Frontal cortex (tissue), 4 donors: ENCODE results near the gene NARF. TPM values are rescaled to one million over a fixed set of nuclear protein-coding genes. Genes with fewer than 3 reads are reported as not detected.
"Not testable (repeated sequence)": the region's sequence is repeated elsewhere in the genome, so short reads cannot be mapped to it uniquely, and the experiment has no call there.

Source experiments
- DNase-seq, 2 donors: peaks; one replicate each; pipeline ENCODE4 v3.0.0; 2012; ENCODE audit warnings: low spot score in 2 of 2
- FAIRE-seq: peaks from 2 replicates; lab custom pipeline; 2012; peaks lifted over from hg19 to GRCh38; lab: Jason Lieb, UNC
- total RNA-seq: library from RNA; depleted of rRNA; stranded (reverse); fragments of >200 nt; gene quantifications from one replicate; pipeline ENCODE4 v1.2.3, GENCODE V29; 2014
- donor health status: control.
- donor health status: control.
- donor health status: control.

Gene NARF
- total RNA-seq, 1 donor from 2014 or later, result 42.8 TPM

DNA sequence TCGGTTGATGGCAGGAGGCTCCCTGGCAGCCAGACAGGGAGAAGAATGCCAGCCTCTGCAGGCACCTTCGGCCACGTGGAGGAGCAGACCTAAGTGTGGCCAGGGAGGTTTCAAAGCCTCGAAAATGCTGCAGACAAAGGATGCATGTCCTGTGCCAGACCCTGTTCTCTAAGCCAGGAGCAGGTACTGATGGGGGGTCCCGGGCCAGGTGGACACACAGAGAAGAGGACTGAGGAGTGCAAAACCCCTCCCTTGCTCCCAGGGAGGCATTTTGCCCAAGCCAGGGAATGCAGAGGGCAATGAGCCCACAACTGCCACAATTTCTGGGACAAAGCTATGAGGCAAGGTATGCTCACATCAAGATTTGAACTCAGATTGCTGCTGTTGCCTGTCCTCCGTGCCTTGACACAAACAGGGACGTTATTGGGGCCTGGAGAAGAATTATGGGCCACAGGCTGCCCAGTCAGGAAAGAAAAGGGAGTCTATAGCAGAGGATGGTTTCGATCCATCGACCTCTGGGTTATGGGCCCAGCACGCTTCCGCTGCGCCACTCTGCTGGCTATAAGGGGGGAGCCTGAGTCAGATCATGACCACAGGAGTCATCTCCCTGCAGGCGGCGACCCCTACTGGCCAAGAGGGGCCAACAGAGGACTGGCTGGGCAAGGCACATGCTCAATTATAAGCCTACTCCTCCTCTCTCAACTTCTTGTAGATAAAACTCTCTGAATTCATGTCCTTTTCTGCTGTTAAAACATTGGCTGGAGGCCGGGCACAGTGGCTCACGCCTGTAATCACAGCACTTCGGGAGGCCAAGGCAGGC lies 35.9 kb downstream of the NARF start:
- FAIRE-seq (no peak), DNase-seq (peak; percentile 88 to 92)

DNA sequence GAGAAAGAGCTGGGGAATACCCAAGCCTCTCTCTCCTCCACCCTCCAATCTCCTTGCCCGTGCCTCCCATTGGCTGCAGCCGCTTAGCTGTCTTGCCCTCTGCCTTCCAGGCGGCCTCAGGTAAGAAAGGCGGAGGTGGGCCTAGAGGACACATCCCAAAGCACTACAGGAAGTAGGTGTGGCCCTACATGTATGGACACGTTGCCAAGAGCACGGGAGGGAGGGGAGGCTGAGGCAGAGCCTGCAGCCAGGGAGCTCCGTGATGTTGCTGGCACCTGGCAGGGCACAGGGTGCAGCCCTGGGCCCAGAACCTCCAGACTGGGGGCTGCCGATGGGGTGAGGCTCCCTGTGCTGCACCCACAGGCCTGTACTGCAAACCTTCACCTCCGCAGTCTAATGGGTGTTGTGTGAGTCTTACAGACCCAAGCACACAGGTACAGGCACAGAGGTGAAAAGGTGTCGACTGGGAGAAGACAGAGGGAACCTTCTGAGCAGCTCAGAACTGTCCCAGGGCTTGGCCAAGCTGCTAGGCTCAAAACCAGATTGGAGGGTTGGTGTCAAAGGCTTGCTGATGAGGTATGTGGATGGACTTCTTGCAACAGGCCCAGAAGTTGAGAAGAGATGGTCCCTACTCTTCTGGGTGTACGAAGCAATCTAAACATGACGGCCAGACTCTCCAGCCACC lies 37.4 kb downstream of the NARF start:
- no peak for DNase-seq
- no peak for FAIRE-seq

DNA sequence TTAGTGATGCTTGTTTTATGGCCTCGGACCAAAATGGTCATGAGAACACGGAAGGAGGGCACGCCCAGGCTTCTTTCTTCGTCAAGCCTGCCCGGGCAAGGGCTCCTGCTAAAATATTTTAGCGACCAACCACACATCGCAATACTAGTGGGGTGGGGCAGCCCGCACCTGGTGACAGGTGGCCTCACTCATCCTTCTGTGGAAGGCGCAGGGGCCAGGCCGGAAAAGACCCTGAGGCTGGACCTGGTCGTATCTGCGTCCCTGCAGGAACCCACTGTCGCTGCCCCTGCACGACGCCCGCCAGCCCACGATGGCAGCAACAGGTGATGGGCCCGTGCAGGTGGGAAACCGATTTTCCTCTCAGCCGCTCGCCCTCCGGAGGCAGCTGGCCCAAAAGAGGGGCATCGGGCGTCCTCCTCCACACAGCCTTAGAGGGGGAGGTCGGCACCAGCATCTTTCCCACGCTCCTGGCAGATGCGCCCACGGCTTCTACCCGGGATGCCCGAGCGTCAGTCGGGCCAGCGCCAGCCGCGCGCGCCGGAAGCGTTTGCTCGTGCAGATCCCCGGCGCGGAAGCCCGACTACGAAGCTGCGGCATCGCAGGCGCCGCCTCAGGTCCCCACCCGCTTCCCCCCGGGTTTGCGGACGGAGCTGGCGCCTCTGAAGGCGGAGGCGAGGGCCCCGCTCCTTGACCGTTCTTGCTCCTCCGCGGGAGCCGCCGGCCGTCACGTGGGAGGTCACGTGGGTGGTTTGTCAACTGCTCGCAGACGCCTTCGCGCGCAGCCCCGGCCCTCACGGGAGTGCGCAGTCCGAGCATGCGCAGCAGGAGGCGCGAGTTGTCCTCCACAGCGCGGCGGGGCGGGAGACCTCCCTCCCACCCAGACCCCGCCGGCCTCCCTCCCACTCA lies 38.2 kb downstream of the NARF start:
- FAIRE-seq, result no peak
- DNase-seq, result peak; percentile 94 to 95

DNA sequence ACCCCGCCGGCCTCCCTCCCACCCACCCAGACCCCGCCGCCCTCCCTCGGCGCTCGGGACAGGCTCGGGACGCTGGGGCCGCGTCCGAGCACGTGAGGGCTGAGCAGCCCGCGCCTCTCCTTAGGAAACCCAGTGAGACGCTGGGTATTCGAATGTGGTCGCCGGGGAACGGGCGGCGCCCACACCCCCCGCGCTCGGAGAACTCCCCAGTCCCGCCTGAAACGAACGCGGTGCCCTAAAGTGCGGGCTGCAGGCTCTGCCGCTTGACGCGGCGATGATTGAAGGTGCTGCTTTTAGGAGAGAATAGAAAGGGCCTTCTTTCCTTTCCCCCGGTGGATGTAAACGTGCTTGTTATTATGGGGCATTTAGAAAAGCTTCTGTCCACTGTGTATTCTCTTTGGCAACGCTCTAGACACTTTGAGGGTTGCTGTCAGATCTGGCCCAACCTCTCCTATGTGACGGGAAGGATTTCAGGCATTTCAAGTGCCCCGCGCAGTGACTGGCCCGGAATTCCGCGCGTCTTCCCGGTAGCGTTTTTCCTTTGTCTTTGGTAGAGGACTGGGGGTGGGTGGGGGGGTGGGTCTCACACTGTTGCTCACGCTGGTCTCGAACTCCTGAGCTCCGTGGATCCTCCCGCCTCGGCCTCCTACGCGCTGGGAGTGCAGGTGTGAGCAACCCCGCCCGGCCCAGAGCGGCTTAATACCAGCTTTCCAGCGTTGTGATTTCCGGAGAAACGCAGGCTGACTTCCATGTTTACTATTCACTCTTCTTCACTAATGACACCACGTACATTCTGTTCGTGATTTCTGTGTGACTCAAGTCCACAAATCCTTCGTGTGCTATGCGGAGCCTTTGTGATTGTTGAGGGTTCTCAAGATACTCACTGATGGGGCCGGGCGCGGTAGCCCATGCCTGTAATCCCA lies 39.2 kb downstream of the NARF start:
- no peak for FAIRE-seq

DNA sequence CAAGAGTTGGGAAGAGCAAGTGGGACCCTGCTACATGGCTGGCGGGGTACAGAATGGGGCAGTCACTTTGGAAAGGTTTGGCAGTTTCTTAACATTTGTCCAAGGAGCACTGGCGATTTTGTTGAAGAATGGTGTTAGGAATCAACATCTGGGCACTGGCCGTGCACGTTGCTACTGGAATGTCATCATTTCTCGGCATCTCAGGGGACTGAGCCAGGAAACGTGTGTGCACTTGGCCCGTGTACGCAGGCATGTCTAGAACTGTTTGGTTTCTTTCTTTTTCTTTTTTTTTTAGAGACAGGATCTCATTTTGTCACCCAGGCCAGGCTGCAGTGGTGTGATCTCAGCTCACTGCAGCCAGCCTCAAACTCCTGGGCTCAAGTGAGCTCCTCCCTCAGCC lies 43.7 kb downstream of the NARF start:
- no peak for DNase-seq
- no peak for FAIRE-seq

More for the DNA sequence above, 39.2 kb downstream of the NARF start:
- peak in 1 of 2 donors; percentile 50 for DNase-seq

DNA sequence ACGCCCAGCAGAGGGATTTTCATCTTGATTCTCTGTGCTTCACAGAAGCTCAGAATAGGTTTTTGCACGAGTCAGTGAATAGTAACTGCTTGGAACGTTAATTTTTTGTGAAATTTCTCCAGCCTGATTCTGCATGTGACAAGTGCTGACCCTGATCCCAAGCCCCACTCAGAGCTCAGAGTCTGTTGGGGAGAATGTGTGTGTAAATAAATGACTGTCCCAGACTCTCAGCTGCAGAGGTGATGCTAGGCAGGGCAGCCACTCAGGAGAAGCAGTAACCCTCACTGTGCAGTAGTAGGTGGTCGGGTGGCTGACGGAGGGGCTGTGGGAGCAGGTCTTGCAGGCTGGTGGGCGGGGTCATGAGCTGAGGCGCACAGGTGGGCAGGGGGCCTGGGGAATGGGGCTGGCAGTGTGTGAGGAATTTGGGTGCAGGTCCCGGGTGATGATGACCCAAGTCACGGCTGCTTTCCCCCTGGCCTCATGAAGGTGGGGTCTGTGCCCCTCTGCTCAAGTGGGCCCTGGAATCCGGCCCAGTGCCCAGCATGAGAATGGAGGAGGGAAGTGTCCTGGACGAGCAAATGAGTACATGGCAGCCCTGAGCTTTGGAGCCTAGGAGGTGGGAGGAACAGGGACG lies 44.7 kb downstream of the NARF start:
- FAIRE-seq (no peak), DNase-seq (no peak)

DNA sequence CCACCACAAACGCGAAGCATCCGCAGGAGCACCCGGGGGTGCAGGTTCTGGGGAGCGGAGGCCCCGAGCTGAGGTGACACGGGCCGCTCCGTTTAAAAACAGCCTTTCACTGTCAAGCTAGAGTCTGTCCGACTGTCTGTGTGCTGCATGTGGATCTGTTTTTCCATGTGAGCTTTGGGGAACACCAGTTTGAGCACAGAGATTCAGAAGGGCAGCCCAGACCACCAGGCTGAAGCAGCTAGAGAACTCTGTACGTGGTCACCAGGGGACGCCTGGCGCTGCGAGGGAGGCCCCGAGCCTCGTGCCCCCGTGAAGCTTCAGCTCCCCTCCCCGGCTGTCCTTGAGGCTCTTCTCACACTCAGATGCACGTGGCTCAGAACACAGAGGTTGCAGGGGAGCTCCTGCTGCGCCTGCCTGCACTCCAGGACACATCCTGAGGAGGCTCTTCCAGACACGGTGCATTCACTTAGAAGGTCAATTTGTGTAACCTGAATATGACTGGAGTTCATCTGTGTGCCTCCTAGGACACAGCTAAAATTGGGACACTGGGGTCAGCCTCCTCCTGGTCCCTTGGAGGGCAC lies 45.3 kb downstream of the NARF start:
- FAIRE-seq, result no peak
- DNase-seq, result no peak

DNA sequence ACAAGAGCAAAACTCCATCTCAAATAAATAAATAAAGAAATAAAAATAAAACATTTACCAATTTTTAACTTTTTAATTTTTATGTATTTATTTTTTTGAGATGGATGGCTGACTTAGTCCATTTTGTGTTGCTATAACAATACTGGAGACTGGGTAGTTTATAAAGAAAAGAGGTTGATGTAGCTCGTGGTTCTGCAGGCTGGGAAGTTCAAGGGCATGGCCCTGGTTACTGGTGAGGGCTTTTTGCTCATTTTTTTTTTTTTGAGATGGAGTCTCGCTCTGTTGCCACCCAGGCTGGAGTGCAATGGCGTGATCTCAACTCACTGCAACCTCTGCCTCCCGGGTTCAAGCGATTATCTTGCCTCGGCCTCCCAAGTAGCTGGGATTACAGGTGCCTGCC lies 46.8 kb downstream of the NARF start:
- no peak for FAIRE-seq

DNA sequence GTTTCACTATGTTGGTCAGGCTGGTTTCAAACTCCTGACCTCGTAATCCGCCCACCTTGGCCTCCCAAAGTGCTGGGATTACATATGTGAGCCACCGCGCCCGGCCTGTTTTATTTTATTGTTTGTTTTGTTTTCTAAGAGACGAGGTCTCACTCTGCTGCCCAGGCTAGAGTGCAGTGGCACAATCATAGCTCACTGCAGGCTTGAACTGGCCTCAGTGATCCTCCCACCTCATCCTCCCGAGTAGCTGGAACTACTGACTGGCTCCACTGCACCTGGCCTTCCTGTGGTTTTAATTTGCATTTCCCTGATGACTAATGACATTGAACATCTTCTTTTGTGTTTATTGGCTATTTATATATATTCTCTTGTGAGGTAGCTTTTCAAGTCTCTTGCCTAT lies 47.9 kb downstream of the NARF start:
- FAIRE-seq, DNase-seq: not testable (repeated sequence)

More for the DNA sequence above, 46.8 kb downstream of the NARF start:
- DNase-seq, result no peak

DNA sequence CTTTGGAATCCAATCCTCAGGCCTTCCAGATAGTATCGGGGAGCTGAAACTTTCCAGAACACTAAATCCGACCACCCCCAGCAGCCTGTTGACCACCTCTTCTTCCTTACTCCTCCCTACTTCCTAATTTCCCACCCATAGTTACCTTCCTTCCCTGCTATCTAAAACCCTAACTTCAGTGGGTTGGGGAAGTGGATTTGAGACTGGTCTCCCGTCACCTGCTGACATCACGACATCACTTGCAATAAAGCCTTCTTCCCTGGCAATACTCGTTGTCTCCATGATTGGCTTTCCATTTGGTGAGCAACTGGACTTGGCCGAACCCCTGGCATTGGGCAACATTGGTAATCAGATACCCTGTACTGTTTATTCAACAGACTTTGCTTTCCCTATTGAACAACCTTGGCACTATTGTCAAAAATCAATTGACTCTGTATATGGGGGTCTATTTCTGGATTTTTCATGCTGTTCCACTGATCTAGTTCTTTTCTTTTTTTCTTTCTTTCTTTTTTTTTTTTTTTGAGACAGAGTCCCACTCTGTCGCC lies 49.2 kb downstream of the NARF start:
- no peak for FAIRE-seq
- DNase-seq, result no peak

DNA sequence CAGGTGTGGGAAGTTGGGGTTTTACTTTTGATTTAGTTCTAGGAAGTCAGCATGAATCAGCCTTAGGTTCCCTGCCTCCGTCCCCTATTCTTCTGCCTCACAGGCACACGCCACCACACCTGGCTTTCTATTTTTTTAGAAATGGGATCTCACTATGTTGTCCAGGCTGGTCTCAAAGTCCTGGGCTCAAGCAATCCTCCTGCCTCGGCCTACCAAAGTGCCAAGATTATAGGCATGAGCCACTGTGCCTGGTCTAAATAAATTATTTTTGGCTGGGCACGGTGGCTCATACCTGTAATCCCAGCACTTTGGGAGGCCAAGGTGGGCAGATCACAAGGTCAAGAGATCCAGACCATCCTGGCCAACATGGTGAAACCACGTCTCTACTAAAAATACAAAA lies 53.1 kb downstream of the NARF start:
- not testable (repeated sequence) for DNase-seq, FAIRE-seq

DNA sequence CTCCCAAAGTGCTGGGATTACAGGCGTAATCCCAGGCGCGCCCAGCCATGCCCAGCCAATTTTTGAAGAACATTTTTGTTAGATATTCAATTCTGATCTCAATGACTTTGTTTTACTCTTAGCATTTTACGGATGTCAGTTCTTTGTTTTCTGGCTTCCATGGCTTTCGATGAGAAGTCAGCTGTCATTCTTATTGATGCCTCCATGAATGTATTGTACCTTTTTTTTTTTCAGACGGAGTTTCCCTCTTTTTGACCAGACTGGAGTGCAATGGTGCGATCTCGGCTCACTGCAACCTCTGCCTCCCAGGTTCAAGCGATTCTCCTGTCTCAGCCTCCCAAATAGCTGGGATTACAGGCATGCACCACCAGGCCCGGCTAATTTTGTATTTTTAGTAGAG lies 55.3 kb downstream of the NARF start:
- FAIRE-seq, result not testable (repeated sequence)

DNA sequence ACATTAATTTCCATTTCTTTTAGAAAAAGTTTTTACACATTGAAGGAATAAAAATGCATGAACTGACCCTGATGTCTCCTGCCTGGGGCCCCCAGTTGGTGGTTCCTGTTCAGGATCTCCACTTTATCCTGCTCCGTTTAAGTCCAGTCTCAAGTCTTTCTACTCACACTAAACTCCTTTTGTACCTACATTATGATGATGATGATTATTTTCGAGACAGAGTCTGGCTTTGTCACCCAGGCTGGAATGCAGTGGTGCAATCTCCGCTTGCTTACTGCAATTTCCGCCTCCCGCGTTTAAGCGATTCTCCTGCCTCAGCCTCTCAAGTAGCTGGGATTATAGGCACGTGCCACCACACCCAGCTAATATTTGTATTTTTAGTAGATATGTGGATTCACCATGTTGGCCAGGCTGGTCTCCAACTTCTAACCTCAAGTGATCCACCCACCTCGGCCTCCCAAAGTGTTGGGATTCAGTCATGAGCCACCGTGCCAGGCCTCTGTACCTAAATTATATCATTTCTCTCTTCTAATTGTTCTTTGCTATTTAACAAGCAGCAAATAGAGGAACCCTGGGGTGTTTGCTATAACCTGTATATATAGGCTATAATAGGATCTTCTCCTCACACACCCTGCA lies 58.8 kb downstream of the NARF start:
- no peak for FAIRE-seq

More for the DNA sequence above, 55.3 kb downstream of the NARF start:
- DNase-seq, result not testable (repeated sequence)

DNA sequence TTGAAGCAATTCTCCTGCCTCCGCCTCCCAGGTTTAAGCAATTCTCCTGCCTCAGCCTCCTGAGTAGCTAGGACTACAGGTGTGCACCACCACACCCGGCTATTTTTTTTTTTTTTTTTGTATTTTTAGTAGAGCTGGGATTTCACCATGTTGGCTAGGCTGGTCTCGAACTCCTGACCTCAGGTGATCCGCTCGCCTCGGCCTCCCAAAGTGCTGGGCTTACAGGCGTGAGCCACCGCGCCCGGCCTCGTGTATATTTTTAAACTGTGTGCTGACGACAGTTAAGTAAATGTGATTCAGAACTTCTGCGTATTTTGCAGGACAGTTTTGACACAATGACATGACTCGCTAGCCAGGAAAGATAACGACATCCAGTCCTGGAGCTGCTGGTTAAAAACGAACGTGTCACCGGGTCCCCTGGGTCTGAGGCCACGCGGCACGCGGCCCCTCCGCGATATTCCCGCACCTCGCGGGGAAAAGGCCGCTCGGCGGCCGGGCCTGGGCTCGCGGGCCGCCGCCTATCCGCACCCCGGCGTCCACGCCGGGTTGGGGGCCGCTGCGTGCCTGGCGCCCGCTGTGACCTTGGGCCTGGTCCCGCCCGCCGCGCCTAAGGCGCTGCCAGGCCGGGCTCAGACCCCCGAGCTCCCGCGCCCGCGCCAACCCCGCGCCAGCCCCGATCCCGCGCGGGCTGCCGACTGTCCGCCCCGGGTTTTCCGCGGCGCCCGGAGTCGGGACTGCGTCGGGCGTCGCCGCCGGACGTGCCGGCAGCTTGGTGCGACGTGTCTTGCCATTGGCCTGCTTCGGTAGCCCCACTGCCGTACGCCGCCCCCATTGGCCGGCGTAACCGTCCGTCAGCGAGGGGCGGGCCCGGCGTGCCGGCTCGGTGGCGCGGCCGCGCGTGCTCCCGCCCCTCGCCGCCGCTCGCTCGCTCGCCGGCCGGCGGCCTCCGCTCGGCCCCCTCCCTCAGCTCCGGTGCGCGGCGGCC lies 60.6 kb downstream of the NARF start, which contains the start of gene FOXK2:
Gene FOXK2 (plus strand): TSS at position 907 of the 985 bp plus-strand sequence. CDS start 157 bp downstream, outside the sequence.
- FAIRE-seq, result no peak
- peak; percentile 98 to 100 for DNase-seq

More for the DNA sequence above, 58.8 kb downstream of the NARF start:
- no peak for DNase-seq

DNA sequence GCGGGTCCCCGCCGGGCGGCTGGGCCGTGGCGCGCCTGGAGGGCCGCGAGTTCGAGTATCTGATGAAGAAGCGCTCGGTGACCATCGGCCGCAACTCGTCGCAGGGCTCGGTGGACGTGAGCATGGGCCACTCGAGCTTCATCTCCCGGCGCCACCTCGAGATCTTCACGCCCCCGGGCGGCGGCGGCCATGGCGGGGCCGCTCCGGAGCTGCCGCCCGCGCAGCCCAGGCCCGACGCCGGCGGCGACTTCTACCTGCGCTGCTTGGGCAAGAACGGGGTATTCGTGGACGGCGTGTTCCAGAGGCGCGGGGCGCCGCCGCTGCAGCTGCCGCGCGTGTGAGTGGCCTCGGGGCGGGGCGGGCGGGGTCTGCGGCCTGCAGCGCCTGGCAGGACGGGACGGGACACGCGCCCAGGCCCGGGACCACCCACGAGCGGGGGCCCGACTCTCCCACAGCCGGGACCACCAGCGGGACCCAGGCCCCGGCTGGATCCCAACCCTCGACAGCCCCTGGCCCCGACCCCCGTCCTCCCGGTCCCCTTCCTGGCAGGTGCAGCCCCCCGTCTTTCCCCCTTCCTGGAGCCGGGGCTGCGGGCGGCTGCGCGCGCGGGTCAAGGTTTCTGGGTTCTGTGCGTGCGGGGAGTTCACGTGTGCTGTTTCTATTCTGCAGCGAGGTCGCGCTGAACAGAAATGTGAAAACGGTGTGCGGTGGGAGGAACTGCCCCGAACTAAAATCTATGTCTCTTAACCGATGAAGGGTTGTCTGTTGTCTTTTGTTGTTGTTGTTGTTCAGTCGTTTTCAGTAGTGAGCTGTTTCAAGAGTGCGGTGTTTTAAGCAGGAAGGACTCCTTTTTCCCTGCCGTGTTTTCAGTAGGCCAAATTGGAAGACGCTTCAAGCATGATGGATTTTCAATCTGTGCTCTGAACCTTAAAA lies 61.7 kb downstream of the NARF start:
- DNase-seq (peak; percentile 38 to 59), FAIRE-seq (no peak)
